GM15510 (cell line): ENCODE measurements around the gene PYGB.

Source experiments
- POLR2A ChIP-seq: IDR thresholded peaks from 3 replicates; pipeline ENCODE4 v1.6.1; 2011; ENCODE audit warnings: borderline replicate concordance; ENCODE audit not compliant: insufficient read length; ENCODE audit errors: extremely low read depth

The PYGB gene

GRCh38 chr20:25222461-25223178 lies 25.3 kb upstream of the PYGB start:
- TF ChIP-seq POLR2A: no peak

- TF ChIP-seq POLR2A: no peak
Observed at GRCh38 chr20:25223179-25223661, 24.7 kb upstream of the PYGB start.

DNA sequence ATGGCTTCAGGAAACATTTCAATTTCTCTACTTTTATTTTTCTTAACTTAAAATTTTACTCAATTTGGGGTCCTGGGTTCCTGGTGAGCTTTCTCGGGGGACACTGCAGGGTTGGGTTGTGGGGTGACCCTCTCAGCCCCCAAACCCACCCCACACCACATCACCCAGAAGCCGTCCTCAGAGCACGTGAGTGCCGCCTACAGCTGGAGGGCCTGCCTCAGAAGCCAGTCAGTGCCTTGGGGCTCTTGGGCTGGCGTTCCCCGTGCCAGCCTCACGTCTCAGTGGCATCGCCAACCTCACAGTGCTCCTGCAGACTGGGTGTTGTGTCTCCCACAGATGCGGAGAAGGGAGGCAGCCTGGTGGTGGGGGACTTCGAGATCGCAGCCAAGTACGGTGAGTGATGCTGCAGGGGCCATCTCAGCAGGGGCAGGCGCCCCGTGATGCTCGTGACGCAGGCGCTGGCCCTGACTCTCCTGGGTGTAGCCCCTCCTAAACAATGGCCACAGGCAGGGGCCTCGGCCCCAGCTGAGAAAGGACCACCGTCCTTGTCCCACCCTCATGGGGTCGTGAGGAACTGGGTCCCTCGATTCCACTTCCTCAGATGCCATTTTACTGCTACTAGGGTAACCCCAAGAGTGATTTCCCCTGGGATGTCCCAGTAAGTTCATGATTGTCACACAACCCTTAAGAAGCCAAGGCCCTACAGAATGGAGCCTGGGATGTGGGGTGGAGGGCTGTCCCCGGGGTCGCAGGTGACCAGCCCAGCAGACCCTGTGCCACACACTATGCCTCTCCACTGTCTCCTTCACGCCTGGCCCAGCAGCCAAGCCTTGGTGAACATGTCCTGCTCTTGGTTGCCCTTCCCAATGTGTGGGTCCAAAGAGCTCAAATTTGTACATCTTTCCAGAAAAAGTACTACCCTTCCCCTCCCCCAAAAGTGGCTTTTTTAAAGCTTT lies 23.8 kb upstream of the PYGB start:
- TF ChIP-seq POLR2A: no peak

- no peak for TF ChIP-seq POLR2A
Observed at GRCh38 chr20:25224941-25225340, 22.9 kb upstream of the PYGB start.

DNA sequence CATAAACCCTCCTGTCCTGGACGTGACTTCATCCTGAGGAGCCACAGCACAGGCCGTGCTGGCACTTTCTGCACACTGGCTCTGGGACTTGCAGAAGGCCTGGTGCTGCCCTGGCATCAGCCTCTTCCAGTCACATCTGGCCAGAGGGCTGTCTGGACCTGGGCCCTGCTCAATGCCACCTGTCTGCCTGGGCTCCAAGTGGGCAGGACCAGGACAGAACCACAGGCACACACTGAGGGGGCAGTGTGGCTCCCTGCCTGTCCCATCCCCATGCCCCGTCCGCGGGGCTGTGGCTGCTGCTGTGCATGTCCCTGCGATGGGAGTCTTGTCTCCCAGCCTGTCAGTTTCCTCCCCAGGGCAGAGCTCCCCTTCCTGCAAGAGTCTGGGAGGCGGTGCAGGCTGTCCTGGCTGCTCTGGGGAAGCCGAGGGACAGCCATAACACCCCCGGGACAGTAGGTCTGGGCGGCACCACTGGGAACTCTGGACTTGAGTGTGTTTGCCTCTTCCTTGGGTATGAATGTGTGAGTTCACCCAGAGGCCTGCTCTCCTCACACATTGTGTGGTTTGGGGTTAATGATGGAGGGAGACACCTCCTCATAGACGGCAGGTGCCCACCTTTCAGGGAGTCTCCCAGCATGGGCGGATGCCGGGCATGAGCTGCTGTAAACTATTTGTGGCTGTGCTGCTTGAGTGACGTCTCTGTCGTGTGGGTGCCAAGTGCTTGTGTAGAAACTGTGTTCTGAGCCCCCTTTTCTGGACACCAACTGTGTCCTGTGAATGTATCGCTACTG lies 22.0 kb upstream of the PYGB start:
- no peak for TF ChIP-seq POLR2A

DNA sequence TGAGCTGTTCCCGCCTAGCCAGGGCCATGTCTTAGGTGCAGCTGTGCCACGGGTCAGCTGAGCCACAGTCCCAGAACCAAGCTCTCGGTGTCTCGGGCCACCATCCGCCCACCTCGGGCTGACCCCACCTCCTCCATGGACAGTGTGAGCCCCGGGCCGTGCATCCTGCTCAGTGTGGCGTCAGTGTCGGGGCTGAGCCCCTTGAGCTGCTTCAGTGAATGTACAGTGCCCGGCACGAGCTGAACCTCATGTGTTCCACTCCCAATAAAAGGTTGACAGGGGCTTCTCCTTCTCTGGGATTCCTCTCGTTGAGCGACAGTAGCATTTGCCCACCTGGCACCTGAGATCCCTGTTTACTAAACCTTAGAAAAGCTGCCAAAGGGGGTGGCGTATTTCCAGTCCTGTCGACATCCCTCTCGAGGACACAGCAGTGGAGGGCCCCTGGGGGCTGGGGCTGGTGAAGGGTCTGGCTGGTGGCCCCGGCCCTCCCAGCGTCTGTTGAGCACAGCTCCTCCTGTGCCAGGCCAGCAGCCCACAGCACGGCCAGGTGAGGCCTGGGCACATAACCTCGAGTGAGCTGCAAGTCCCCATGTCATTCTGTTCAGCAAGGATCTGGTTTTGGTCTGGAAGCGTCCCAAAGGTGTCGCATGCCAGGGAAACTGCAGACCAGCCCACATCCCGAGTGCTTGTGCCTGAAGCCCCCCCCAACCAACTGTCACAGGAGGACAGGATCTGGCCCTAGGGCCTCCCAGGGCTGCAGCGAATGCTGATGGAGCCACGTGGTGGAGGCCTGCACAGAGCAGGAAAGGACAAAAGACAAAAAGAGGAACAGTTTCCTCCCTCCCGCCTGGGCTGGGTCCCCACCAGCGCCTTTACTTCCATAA lies 21.2 kb upstream of the PYGB start:
- TF ChIP-seq POLR2A: no peak

- TF ChIP-seq POLR2A: no peak
Observed at GRCh38 chr20:25227317-25227831, 20.5 kb upstream of the PYGB start.

- no peak for TF ChIP-seq POLR2A
Observed at GRCh38 chr20:25229486-25230165, 18.3 kb upstream of the PYGB start.

- TF ChIP-seq POLR2A: no peak
Observed at GRCh38 chr20:25230166-25230831, 17.6 kb upstream of the PYGB start.

DNA sequence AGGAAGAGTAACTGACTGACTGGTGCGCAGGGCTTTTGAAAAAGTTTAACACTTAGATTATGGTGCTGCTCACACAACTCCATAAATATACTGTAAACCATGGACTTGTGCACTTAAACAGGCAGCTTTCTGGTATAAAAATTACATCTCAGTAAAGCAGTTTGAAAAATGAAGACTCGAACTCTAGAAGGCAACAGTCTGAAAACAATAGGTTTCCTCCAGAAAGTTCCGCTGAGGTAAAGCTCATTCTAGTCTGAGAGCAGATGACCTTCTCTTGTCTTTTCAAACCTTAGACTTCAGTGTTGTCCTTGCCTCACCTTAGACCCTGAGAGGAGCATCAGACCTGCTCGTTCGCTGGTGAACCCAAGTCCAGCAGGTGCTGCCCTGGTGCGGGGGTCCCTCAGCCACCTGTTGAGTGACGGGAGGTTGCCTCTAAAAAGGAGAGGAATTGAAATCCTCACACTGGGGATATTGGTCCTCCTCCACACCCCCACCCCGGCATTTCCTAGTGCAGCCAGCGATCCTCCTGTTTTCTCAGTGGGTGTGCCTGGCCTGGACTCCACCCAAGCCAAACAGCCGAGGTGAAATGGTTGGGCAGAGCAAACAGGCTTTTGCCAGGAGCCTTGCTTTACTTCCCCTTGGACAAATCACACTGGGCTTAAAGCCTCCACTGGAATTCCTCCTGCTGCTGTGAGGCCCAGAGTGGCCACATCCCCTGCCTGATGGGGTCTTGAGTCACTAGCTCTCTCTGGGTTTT lies 14.7 kb upstream of the PYGB start:
- TF ChIP-seq POLR2A: no peak

DNA sequence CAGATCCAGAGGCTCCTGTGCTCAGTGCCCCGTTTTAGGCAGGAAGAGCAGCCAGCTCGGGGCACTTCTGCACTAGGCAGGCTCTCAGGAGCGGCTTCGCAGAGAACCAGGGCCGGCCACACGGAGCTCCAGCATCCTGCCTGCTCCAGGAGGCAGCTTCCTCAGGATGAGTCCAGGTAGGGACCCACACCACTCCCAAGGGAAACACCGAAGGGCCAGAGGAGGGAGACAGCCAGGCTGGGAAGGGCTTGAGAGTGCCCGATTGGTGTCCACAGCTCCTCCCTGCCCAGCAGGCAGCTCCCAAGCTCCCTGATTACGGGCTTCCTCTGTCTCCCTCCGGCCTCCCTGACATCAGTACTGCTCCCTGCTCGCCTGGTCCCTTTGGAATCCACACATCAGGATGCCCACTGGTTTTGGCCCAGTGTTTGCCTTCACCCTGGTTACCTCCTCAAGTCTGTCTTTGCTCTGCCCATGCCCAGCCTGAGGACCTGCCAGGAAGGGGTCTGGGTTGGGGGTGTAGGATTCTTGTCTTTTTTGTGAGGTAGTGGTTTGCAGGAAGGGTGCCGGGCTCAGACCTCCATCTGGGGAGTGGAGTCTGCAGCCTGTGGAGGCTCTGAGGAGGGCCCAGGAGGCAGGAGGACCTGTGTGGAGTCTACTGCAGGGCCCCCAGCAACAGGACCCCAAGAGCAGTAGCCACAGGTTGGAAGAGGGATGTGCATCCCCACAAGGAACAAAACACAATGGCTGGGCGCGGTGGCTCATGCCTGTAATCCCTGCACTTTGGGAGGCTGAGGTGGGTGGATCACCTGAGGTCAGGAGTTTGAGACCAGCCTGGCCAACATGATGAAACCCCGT lies 11.2 kb upstream of the PYGB start:
- TF ChIP-seq POLR2A: no peak
